22Rv1 (cell line): ENCODE data around the gene ABL2.
A peak's percentile ranks its signal among the peaks of the same experiment; 100 is the strongest.

Experiments
- H3K27ac ChIP-seq: fragments of 450-650 bp; 2 replicates; pipeline ENCODE4 v1.5.1; 2017
- ZFX ChIP-seq: fragments of 450-650 bp; IDR thresholded peaks from 2 replicates; pipeline ENCODE4 v1.6.1; 2017; ENCODE audit warnings: antibody characterized with exemption, borderline replicate concordance
- TF ChIP-seq, protein P1 (sequence below): fragments of 450-650 bp; IDR thresholded peaks from 2 replicates; pipeline ENCODE4 v1.5.1; 2017; ENCODE audit warnings: mild to moderate bottlenecking

Gene ABL2

DNA sequence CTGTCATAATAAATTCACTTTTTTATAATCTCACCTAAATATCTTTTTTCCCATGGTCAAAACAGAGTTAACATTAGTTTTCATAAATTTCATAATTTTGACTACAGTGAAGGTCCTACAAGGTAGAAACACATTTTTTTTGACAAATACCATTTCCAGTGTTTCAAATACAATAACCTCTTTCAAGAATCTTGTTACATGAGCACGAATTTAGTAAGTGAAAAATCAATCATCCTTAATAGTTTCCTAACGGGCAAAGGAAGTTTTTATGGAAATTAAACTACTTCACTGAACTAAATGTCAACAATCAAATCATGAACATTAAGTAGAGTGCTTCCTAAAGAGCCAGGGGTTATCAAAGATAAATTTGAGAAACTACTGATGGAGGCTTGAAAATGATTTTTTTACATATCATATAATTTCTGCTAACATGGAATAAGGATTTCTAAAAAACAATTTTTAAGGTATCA is 35.4 kb downstream of the ABL2 start:
- TF ChIP-seq, protein P1, sequence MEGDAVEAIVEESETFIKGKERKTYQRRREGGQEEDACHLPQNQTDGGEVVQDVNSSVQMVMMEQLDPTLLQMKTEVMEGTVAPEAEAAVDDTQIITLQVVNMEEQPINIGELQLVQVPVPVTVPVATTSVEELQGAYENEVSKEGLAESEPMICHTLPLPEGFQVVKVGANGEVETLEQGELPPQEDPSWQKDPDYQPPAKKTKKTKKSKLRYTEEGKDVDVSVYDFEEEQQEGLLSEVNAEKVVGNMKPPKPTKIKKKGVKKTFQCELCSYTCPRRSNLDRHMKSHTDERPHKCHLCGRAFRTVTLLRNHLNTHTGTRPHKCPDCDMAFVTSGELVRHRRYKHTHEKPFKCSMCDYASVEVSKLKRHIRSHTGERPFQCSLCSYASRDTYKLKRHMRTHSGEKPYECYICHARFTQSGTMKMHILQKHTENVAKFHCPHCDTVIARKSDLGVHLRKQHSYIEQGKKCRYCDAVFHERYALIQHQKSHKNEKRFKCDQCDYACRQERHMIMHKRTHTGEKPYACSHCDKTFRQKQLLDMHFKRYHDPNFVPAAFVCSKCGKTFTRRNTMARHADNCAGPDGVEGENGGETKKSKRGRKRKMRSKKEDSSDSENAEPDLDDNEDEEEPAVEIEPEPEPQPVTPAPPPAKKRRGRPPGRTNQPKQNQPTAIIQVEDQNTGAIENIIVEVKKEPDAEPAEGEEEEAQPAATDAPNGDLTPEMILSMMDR, result peak; percentile 62
- TF ChIP-seq ZFX, result no peak
- H3K27ac ChIP-seq, result no peak overlapping the region

DNA sequence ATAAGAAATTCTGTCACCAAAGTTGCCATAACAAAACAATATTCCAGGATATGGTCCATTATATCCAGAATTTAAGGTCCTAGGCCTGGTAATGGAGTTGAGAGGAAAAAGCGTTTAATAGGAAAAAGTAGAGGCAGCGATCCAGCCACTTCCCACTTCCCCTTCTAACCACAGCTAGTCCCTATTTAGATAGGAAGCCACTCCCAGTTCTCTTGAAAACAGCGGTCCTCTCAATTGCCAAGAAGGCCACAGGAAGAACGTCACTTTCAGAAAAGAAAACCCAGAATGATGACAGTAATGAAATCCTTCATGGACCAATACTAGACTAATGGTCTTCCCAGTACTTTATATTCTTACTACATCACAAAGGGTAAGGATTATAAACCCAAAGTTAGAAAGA is 38.6 kb downstream of the ABL2 start:
- no peak for TF ChIP-seq ZFX
- TF ChIP-seq, protein P1, result no peak
- H3K27ac ChIP-seq, result no peak overlapping the region

DNA sequence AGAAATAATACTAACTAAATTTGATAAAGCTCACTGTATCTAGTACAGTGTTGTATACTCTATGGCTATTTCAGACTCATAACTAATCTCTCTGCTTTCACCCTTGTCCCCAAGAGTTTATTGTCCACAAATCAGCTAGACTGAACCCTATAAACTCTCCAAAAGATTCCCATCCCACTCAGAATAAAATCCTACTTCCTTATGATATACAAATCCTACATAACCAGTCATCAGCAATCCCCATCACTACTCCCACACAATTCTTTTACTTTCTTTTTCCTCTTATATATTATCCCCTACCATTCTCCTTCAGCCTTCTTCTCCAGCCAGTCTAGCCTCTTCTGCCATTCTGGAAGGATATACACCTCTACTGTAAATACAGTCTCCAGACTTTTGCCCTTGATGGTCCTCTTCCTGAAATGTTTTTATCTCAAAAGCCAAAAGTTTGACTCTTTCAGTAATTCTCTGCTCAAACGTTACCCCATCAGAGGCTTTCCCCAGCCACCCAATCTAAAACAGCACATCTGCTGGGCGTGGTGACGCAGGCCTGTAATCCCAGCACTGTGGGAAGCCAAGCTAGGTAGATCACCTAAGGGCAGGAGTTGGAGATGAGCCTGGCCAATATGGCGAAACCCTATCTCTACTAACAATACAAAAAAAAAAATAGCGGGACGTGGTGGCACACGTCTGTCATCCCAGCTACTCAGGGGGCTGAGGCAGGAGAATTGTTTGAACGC is 41.6 kb downstream of the ABL2 start:
- TF ChIP-seq ZFX, result no peak
- TF ChIP-seq, protein P1, result no peak

DNA sequence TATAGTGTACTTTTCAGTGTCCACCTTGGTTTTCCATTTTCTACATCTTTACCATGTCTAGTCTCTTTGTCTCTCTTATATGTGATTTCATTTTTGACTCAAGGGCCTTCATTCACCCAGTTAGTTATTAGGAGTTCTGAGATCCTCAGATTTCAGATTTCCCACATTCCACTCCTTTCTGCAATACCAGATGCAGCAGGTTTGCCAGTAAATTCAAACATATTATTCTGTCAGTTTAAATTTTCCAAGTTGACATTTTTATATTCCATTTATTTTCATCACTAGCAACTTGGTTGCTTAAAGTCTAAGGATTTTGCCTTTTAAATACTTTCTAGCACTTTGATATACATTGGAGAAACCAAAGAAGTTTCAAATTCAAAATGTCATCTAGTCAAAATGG is 42.4 kb downstream of the ABL2 start:
- TF ChIP-seq ZFX, result no peak
- TF ChIP-seq, protein P1, result no peak
- no peak overlapping the region for H3K27ac ChIP-seq

More for the DNA sequence above, 41.6 kb downstream of the ABL2 start:
- no peak overlapping the region for H3K27ac ChIP-seq

DNA sequence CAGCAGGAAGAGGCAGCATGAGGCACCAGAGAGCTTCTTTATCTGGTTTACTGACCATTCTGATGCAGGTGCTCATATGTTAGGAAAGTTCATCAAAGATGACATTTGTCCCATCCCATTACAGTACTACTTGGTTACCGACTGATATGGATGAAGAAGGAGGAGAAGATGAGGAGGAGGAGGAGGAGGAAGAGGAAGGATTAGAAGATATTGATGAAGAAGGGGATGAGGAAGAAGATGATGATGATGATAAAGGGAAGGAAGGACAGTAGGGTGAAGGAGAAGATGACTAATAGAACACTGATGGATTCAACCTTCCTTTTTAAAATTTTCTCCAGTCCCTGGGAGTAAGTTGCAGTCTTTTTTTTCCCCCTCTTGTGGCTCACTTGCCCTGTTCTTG is 45.1 kb downstream of the ABL2 start:
- TF ChIP-seq, protein P1, result no peak
- TF ChIP-seq ZFX, result no peak

DNA sequence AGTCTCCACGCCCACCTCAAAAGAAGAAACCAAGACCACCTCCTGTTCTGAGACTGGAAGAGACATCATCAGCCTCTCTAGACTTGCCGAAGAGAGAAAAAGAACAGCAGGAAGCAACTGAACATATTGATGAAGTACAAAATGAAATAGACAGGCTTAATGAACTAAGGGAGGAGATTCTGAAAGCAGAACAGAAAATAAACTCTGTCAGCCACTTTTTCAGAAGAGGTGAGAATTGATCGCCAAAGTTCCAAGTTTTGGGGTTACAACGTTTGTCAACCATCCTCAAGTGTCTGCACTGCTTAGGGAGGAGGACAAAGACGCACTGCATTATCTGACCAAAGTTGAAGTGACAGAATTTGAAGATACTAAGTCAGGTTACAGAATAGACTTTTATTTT is 45.6 kb downstream of the ABL2 start:
- no peak for TF ChIP-seq ZFX
- TF ChIP-seq, protein P1, result no peak
- H3K27ac ChIP-seq, result no peak overlapping the region

More for the DNA sequence above, 45.1 kb downstream of the ABL2 start:
- H3K27ac ChIP-seq, result no peak overlapping the region

DNA sequence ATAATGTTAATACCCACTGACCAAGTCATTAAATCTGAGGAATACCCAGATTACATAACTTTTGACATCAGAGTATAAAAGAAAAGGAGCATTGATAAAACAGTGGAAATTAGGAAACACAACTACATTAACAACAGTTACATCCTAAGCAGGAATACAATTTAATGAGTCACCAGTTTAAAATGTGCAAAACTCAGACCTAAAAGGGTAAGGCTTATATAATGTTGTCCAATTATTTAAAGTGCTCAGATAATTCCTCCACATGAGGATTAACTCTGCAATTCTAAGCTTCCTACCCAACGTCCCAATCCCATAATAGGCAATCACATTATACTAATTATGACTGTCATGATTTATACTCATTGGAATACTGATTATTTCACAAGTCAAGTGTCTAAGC is 50.5 kb downstream of the ABL2 start:
- H3K27ac ChIP-seq, result no peak overlapping the region
- TF ChIP-seq, protein P1, result no peak
